RWPE2 (cell line): Measurements from ENCODE around the gene OR8D2.
"Not testable (repeated sequence)": the region's sequence is repeated elsewhere in the genome, so short reads cannot be mapped to it uniquely, and the experiment has no call there.

Experiments used
- ATAC-seq: fragments of 200-7000 bp; cut with Tn5 transposase; 3 replicates; pipeline ENCODE4 v1.9.1; 2021; ENCODE audit warnings: low read depth
- DNase-seq: peaks from one replicate; pipeline ENCODE4 v3.0.0-alpha.2; 2020; ENCODE audit warnings: low spot score
- H3K27ac ChIP-seq: fragments of 450-650 bp; 2 replicates; pipeline ENCODE4 v1.5.1; 2017; ENCODE audit warnings: mild to moderate bottlenecking; ENCODE audit not compliant: poor library complexity, severe bottlenecking
- H3K27me3 ChIP-seq: fragments of 250-450 bp; sonication (Bioruptor Pico); 2 replicates; pipeline ENCODE4 v1.5.1; 2021; ENCODE audit warnings: mild to moderate bottlenecking, moderate library complexity; ENCODE audit not compliant: insufficient read depth, poor library complexity, severe bottlenecking
- H3K36me3 ChIP-seq: fragments of 250-450 bp; sonication (Bioruptor Pico); 2 replicates; pipeline ENCODE4 v1.5.1; 2020; ENCODE audit warnings: low read depth, mild to moderate bottlenecking, moderate library complexity
- H3K4me1 ChIP-seq: fragments of 250-450 bp; sonication (Bioruptor Pico); 2 replicates; pipeline ENCODE4 v1.5.1; 2021; ENCODE audit warnings: mild to moderate bottlenecking, moderate library complexity; ENCODE audit not compliant: insufficient read depth, poor library complexity, severe bottlenecking
- H3K4me3 ChIP-seq: fragments of 250-450 bp; sonication (Bioruptor Pico); 2 replicates; pipeline ENCODE4 v1.5.1; 2021; ENCODE audit warnings: mild to moderate bottlenecking, moderate library complexity; ENCODE audit not compliant: severe bottlenecking
- H3K9me3 ChIP-seq: fragments of 250-450 bp; sonication (Bioruptor Pico); 2 replicates; pipeline ENCODE4 v1.5.1; 2021; ENCODE audit warnings: mild to moderate bottlenecking, moderate library complexity; ENCODE audit not compliant: severe bottlenecking
- TF ChIP-seq, protein P1 (sequence below): fragments of 450-650 bp; IDR thresholded peaks from one replicate; pipeline ENCODE4 v1.5.1; 2017; ENCODE audit warnings: mild to moderate bottlenecking, moderate library complexity; ENCODE audit not compliant: poor library complexity, severe bottlenecking

OR8D2 gene

DNA sequence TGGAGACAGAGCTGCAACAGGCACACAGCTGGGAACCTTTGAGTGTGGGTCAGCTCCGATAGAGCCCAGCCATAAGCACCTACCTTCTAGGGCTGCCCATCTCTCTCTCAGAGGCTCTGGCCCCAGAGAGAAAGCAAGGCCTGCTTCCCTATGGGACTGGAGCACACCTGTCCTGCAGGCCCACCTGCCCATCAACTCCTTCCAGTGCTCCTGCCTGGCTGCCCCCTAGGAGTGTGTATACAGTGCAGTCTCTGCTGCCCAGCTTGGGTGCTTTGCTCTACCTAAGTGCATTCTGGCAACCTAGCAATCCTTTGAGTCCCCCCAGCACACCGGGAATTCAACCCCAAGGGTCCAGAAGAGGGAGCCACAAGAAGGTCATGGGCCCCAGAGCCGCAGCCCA is 42.8 kb downstream of the OR8D2 start:
- Histone ChIP-seq H3K27me3 (no peaks in the 10 kb centered on the region), H3K27ac (no peak overlapping the region), H3K4me3 (no peak overlapping the region), H3K36me3 (no peaks in the 10 kb centered on the region), H3K4me1 (no peaks in the 10 kb centered on the region), H3K9me3 (no peaks in the 10 kb centered on the region)
- DNase-seq (no peak), ATAC-seq (no peak)
- TF ChIP-seq, protein P1, sequence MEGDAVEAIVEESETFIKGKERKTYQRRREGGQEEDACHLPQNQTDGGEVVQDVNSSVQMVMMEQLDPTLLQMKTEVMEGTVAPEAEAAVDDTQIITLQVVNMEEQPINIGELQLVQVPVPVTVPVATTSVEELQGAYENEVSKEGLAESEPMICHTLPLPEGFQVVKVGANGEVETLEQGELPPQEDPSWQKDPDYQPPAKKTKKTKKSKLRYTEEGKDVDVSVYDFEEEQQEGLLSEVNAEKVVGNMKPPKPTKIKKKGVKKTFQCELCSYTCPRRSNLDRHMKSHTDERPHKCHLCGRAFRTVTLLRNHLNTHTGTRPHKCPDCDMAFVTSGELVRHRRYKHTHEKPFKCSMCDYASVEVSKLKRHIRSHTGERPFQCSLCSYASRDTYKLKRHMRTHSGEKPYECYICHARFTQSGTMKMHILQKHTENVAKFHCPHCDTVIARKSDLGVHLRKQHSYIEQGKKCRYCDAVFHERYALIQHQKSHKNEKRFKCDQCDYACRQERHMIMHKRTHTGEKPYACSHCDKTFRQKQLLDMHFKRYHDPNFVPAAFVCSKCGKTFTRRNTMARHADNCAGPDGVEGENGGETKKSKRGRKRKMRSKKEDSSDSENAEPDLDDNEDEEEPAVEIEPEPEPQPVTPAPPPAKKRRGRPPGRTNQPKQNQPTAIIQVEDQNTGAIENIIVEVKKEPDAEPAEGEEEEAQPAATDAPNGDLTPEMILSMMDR = no peak

DNA sequence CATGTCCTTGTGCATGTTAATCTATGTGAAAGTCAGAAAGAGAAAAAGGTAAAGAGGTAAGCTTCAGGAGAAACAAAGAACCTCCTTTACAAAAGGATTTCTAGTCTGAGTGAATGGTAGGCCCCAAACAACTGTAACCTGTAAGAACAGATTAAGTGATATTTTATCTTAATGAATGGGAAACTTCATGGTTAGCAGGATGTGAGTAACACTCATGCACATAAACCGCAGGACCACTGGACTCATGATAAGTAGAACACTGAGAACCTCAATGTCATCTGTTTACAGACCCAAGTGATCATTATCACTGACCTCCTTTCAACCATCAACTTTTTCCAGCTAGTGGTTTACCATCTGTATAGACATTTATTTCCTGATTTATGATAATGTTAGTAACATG is 43.9 kb downstream of the OR8D2 start:
- TF ChIP-seq, protein P1 = no peak
- Histone ChIP-seq H3K4me1 (no peaks in the 10 kb centered on the region), H3K36me3 (no peaks in the 10 kb centered on the region), H3K4me3 (no peak overlapping the region), H3K9me3 (no peaks in the 10 kb centered on the region), H3K27ac (no peak overlapping the region), H3K27me3 (no peaks in the 10 kb centered on the region)
- no peak; the same call in 2 of the 3 replicates for ATAC-seq
- no peak for DNase-seq

DNA sequence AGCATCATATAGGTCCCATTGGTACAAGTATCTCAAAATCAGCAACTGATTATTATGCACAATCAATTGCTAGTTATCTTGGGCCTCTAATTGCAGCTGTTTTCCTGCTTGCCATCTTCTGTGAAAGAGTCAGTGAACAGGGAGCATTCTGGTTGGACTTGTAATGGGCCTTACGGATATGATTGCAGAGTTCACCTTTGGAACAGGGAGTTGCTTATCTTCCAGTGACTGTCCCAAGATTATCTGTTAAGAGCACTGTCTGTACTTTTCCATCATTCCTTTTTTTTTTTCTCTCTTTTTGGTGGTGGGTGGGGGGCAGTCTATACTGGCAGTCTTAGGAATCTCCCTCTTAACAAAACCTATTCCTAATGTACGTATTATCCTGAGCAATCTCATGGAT is 46.0 kb downstream of the OR8D2 start:
- no peak for DNase-seq
- no peaks in the 10 kb centered on the region for H3K9me3 ChIP-seq
- H3K36me3 ChIP-seq = no peaks in the 10 kb centered on the region
- H3K4me1 ChIP-seq = no peaks in the 10 kb centered on the region
- no peaks in the 10 kb centered on the region for H3K27me3 ChIP-seq
- no peak for ATAC-seq
- TF ChIP-seq, protein P1 = no peak
- H3K27ac ChIP-seq = no peak overlapping the region
- no peak overlapping the region for H3K4me3 ChIP-seq

DNA sequence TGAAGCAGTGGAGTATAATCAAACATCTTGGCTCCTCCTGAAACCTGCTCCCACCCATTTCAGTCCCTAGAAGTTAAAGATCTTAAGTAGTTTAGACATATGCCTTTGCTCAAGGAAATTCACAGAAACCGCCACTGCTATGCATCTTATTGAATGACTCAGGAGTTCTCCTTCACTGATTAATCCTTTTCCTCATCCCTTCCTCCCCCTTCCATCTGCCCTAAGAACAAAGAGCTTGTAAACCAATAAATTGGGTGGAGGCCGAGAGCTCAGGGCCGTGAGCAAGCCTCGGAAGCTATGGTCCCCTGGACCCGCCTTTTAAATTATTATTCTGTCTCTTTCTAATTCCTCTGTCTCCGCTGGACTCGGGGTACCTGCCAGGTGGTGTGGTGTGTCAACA is 49.1 kb downstream of the OR8D2 start:
- H3K36me3 ChIP-seq, ATAC-seq, DNase-seq, H3K27me3 ChIP-seq, H3K9me3 ChIP-seq, H3K27ac ChIP-seq, H3K4me1 ChIP-seq, H3K4me3 ChIP-seq: not testable (repeated sequence)
